LNCaP clone FGC (cell line): ENCODE data around the gene SNX11.

ENCODE experiments used
- DNase-seq: peaks from one replicate; pipeline ENCODE4 v3.0.0-alpha.2; 2011; ENCODE audit warnings: low read depth
- H3K4me3 ChIP-seq: 2 replicates; pipeline ENCODE4 v1.5.1; 2011; ENCODE audit warnings: mild to moderate bottlenecking, low read depth, low read length, control low read depth
- CTCF ChIP-seq: IDR thresholded peaks from 2 replicates; pipeline ENCODE4 v1.5.1; 2012; ENCODE audit warnings: mild to moderate bottlenecking; ENCODE audit not compliant: control insufficient read depth, insufficient read depth; ENCODE audit errors: extremely low read depth

The SNX11 gene

GRCh38 chr17:48132385-48132784, 24.8 kb downstream of the SNX11 start:
- no peak for TF ChIP-seq CTCF
- no peak for DNase-seq
- no peak overlapping the region for H3K4me3 ChIP-seq

- no peak for DNase-seq
- TF ChIP-seq CTCF: no peak
- H3K4me3 ChIP-seq: no peak overlapping the region
These were observed 27.4 kb downstream of the SNX11 start for GRCh38 chr17:48134912-48135480.

GRCh38 chr17:48137656-48138055, 30.1 kb downstream of the SNX11 start:
- no peak overlapping the region for H3K4me3 ChIP-seq
- no peak for TF ChIP-seq CTCF
- DNase-seq: no peak

- no peak for TF ChIP-seq CTCF
- no peak for DNase-seq
- no peak overlapping the region for H3K4me3 ChIP-seq
These were observed 32.4 kb downstream of the SNX11 start for GRCh38 chr17:48139944-48140343.

- DNase-seq: no peak
- no peak for TF ChIP-seq CTCF
- H3K4me3 ChIP-seq: no peak overlapping the region
These were observed 36.1 kb downstream of the SNX11 start for GRCh38 chr17:48143629-48144028.

GRCh38 chr17:48144231-48144630, 36.7 kb downstream of the SNX11 start:
- no peak for TF ChIP-seq CTCF
- no peak for DNase-seq
- H3K4me3 ChIP-seq: no peak overlapping the region
